Ascending aorta (tissue), 2 donors: ENCODE data around the gene METTL2A. TPM values are rescaled to one million over a fixed set of nuclear protein-coding genes. Genes with fewer than 3 reads are reported as not detected.
A peak's percentile ranks its signal among the peaks of the same experiment; 100 is the strongest.
"Not testable (repeated sequence)": the region's sequence is repeated elsewhere in the genome, so short reads cannot be mapped to it uniquely, and the experiment has no call there.

ENCODE experiments used
- DNase-seq, 2 donors: peaks; one replicate each; pipeline ENCODE4 v3.0.0-alpha.2; 2019; ENCODE audit warnings: low spot score in 2 of 2
- H3K27ac ChIP-seq, 2 donors: fragments of 200-600 bp; sonication (generic); one replicate each; pipeline ENCODE4 v1.5.1; 2016 to 2017; ENCODE audit warnings: mild to moderate bottlenecking in 1 of 2
- H3K27me3 ChIP-seq: fragments of 200-600 bp; sonication (generic); one replicate; pipeline ENCODE4 v1.5.1; 2017
- H3K36me3 ChIP-seq, 2 donors: fragments of 200-600 bp; sonication (generic); one replicate each; pipeline ENCODE4 v1.5.1; 2016
- H3K4me1 ChIP-seq, 2 donors: fragments of 200-600 bp; sonication (generic); one replicate each; pipeline ENCODE4 v1.5.1; 2016 to 2017; ENCODE audit warnings: mild to moderate bottlenecking in 1 of 2
- H3K4me3 ChIP-seq, 2 donors: fragments of 200-600 bp; sonication (generic); one replicate each; pipeline ENCODE4 v1.5.1; 2016 to 2017; ENCODE audit warnings: mild to moderate bottlenecking in 1 of 2
- H3K9me3 ChIP-seq, 2 donors: fragments of 200-600 bp; sonication (generic); one replicate each; pipeline ENCODE4 v1.5.1; 2016
- intact Hi-C: fragments of 100-400 bp; cut with DNase I; formaldehyde crosslinking; loops from one replicate; pipeline ENCODE4 v1.15.1; 2023
- total RNA-seq: library from RNA; depleted of rRNA; stranded (reverse); fragments of >200 nt; gene quantifications from one replicate; pipeline ENCODE4 v1.1.0, GENCODE V29; 2016
- TF ChIP-seq, protein P1 (sequence below), 3 experiments: fragments of 200-600 bp in 2 of 3; fragments of 450-650 bp in 1 of 3; sonication (generic) in 2 of 3; IDR thresholded peaks; one replicate each; pipeline ENCODE4 v1.5.1; 2016 to 2019; ENCODE audit warnings: antibody characterized with exemption in 3 of 3, mild to moderate bottlenecking in 1 of 3, moderate library complexity in 1 of 3

The METTL2A gene
- total RNA-seq, 1 donor from 2014 or later: 3.3 TPM

DNA sequence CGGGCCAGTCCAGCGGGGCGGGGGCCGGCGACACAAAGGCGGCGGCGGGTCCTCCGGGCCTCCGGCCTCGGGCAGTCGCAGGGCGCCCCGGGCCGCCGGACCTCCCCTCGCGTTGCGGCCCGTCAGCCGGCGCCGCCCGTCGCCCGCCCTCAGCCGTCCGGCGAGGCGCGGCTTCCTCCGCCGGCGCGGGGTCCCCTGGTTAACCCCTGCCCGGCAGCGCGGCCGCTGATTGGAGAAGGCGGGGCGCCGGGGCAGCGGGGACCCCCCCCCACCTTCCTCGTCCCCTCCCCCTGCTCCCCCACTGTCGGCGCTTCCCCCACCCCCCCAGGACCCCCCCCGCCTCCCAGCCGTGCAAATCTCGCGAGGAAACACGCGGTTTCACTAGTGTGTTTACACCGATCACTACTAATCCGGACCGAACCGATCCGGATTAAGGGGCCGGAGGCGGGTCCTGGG lies 54.8 kb downstream of the METTL2A start, which contains the start of gene TLK2:
TLK2 (plus strand) TSS at position 402 of the 456 bp plus-strand sequence. CDS start 2,301 bp downstream, outside the sequence.
- DNase-seq: peak in 1 of 2 donors; percentile 85
- H3K9me3 ChIP-seq: no peaks in the 10 kb centered on the region
- peaks cover 5 to 19% of the 10 kb centered on the region in 2 donors for H3K4me1 ChIP-seq
- H3K4me3 ChIP-seq: peak within 1 kb of the TSS; percentile 84 to 88
- peak within 1 kb of the TSS; percentile 92 to 94 for H3K27ac ChIP-seq
- TF ChIP-seq, protein P1, sequence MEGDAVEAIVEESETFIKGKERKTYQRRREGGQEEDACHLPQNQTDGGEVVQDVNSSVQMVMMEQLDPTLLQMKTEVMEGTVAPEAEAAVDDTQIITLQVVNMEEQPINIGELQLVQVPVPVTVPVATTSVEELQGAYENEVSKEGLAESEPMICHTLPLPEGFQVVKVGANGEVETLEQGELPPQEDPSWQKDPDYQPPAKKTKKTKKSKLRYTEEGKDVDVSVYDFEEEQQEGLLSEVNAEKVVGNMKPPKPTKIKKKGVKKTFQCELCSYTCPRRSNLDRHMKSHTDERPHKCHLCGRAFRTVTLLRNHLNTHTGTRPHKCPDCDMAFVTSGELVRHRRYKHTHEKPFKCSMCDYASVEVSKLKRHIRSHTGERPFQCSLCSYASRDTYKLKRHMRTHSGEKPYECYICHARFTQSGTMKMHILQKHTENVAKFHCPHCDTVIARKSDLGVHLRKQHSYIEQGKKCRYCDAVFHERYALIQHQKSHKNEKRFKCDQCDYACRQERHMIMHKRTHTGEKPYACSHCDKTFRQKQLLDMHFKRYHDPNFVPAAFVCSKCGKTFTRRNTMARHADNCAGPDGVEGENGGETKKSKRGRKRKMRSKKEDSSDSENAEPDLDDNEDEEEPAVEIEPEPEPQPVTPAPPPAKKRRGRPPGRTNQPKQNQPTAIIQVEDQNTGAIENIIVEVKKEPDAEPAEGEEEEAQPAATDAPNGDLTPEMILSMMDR (IDR thresholded peaks at IDR 0.05): no peak
- intact Hi-C loops: loop anchor here (5.0 to 10.0 kb wide), 2 partner anchors 54 to 1144 kb away; partner anchors contain the start of genes MAP3K3 and METTL2A
- no peaks in the 10 kb centered on the region for H3K27me3 ChIP-seq
- H3K36me3 ChIP-seq: peaks cover 3 to 14% of the 10 kb centered on the region in 2 donors

DNA sequence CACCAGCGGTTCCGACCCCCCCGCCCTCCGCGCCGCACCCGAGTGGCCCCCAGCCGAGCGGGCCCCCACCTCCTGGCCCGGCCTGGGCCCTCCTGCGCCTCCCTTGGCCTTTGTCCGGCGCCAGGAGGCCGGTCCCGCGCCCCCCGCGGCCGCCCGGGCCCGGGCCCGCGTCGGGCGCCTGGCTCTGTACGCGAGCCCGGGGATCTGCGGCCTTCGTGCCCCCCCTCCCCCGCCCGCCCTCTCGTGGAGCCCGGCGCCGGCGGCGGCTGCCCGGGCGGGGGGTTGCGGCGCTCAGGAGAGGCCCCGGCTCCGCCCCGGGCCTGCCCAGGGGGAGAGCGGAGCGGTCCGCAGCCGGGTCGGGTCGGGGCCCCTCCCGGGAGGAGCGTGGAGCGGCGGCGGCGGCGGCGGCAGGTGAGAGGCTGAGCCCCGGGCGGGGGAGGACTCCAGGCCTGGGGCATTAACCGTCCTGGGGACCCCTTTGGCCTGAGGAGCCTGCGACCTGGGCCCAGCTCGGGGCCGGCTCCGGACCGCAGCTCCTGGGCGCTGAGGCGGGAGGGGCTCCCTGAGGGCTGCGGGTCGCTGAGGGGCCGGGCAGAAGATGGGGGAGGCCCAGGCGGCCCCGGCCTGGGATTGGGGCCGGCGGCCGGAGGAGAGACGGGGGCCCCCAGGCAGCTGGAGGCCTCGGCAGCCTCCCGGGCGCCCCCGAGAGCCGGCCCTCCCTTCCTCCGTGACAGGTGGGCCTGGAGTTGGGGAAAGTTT lies 55.4 kb downstream of the METTL2A start:
- DNase-seq: peak in 1 of 2 donors; percentile 63
- H3K4me1 ChIP-seq: peaks cover 5 to 19% of the 10 kb centered on the region in 2 donors
- intact Hi-C loops: loop anchor here (5.0 to 10.0 kb wide), 2 partner anchors 54 to 1143 kb away; partner anchors contain the start of genes MAP3K3 and METTL2A

DNA sequence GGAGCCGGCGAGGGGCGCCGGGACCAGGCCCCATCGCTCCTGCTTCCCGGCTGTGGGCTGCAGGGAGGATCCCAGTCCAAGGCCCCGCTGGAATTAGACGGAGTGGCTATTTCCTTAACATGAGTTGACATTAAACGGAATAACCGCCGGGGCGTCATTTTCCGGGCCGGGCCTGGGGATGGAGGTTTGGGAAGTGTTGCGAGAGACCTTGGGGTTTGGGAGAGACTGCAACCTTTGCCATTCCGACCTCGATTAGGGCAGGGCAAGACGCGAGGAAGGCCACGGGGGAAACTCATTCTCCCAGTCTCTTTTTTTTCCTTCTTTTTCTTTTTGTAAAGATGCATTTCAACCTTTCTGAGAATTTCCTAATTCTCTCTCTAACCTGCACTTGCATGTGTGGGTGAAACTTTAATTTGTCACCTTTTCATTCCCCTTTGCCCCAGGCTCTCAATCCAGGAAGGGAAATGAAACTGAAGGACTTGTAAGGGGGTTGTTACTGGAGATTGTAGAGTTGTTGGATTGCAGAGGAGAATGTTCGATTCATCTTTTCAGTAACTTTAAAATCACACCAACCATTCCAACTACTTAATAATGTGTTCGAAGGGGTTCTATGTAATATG lies 56.1 kb downstream of the METTL2A start:
- peaks cover 5 to 19% of the 10 kb centered on the region in 2 donors for H3K4me1 ChIP-seq
- peak in 1 of 2 donors; percentile 66 for DNase-seq

More for the DNA sequence above, 55.4 kb downstream of the METTL2A start:
- Histone ChIP-seq H3K27ac (peak overlapping the region; percentile 92 to 94), H3K36me3 (peaks cover 3 to 14% of the 10 kb centered on the region in 2 donors), H3K4me3 (peak overlapping the region; percentile 84 to 88)
- H3K9me3 ChIP-seq, H3K27me3 ChIP-seq: not testable (repeated sequence)

DNA sequence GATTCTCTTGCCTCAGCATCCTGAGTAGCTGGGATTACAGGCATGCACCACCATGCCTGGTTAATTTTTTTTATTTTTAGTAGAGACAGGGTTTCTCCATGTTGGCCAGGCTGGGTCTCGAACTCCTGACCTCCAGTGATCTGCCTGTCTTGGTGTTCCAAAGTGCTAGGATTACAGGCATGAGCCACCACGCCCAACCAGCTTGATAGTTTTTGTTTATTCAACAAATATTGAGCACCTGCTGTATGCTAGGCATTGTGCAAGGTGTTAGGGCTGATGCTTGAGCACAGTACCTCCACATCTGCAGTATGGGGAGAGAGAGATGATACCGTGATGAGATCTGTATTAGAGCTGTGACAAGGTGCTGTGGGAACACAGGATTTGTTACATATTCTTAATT lies 58.9 kb downstream of the METTL2A start:
- H3K27ac ChIP-seq, H3K4me3 ChIP-seq, H3K27me3 ChIP-seq, H3K9me3 ChIP-seq, intact Hi-C loops: not testable (repeated sequence)
- DNase-seq: peak in 1 of 2 donors; percentile 22
- Histone ChIP-seq H3K36me3 (peaks cover 3 to 14% of the 10 kb centered on the region in 2 donors), H3K4me1 (peaks cover 5 to 16% of the 10 kb centered on the region in 2 donors)

More for the DNA sequence above, 56.1 kb downstream of the METTL2A start:
- peak overlapping the region; percentile 92 to 94 for H3K27ac ChIP-seq
- not testable (repeated sequence) for H3K9me3 ChIP-seq, H3K27me3 ChIP-seq
- intact Hi-C loops: loop anchor here (5.0 to 10.0 kb wide), 2 partner anchors 55 to 1143 kb away; partner anchors contain the start of genes MAP3K3 and METTL2A
- H3K36me3 ChIP-seq: peaks cover 3 to 14% of the 10 kb centered on the region in 2 donors
- peak overlapping the region; percentile 84 to 88 for H3K4me3 ChIP-seq

DNA sequence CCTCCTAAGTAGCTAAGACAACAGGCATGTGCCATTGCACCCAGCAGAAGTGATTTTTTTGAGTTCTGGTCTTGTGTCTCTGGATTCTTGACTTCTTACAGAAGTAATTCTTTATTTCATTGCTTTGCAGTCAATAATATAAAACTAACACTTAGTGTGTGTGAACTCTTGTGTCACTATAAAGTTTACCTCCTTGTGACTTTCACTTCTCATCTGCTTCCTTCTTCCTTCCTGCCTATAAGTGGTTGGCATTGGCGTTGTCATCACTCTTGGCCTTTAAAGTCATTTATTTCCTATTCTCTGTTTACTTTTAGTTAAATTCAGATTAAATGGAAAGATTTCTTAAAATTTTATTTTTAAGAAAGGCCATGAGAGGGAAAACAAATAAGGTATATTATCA lies 67.3 kb downstream of the METTL2A start:
- H3K27me3 ChIP-seq, H3K4me1 ChIP-seq, H3K27ac ChIP-seq, H3K9me3 ChIP-seq, H3K4me3 ChIP-seq, H3K36me3 ChIP-seq, intact Hi-C loops, DNase-seq: not testable (repeated sequence)

DNA sequence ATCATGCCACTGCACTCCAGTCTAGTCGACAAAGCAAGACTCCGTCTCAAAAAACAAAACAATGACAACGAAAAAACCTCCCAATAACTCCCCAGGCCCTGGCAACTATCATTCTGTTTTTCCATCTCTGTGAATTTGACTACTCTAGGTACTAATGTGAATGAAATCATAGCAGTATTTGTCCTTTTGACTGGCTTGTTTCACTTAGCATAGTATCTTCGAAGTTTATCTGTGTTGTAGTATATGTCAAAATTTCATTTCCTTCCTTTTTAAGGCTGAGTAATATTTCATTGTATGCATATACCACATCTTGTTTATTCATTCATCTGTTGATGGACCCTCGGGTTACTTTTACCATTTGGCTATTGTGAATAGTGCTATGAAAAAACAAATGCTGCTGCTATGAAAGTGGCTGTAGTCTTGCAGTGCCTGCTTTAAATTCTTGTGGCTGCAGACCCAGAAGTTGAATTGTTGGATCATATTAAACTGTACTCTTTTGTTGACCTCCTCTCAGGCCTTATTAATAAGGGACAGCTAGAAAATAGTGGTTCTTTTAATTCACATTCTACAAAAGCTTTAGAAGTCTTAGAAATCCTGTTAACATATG lies 69.5 kb downstream of the METTL2A start:
- H3K27me3 ChIP-seq, H3K36me3 ChIP-seq, H3K4me1 ChIP-seq, intact Hi-C loops, H3K4me3 ChIP-seq, H3K27ac ChIP-seq, H3K9me3 ChIP-seq, DNase-seq: not testable (repeated sequence)

DNA sequence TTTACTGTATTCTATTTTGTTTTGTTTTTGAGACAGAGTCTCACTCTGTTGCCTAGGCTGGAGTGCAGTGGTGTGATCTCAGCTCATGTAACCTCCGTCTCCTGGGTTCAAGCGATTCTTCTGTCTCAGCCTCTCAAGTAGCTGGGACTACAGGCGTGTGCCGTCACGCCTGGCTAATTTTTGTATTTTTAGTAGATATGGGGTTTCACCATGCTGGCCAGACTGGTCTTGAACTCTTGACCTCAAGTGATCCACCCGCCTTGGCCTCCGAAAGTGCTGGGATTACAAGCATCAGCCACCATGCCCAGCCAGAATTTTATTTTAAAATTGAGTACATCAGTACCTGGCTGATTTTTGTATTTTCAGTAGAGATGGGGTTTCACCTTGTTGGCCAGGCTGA lies 70.4 kb downstream of the METTL2A start:
- H3K27me3 ChIP-seq, H3K4me3 ChIP-seq, DNase-seq, H3K9me3 ChIP-seq, H3K36me3 ChIP-seq, intact Hi-C loops, H3K27ac ChIP-seq, H3K4me1 ChIP-seq: not testable (repeated sequence)

DNA sequence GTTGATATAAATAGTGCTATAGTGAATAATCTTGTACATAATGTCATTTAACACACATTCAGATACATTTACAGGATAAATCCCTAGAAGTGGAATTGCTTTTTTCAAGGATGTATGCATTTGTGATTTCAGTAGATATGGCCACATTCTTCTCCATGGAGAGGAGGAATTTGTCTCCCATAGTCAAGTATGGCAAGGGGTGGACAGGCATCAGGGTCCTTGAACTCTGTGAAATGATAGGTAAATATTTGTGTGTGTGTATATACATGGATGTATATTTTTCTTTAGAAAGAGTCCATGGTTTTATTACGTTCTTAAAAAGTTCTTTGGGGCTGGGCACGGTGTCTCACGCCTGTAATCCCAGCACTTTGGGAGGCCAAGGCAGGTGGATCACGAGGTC lies 72.6 kb downstream of the METTL2A start:
- H3K4me1 ChIP-seq, intact Hi-C loops, H3K9me3 ChIP-seq, H3K4me3 ChIP-seq, H3K36me3 ChIP-seq, H3K27ac ChIP-seq, H3K27me3 ChIP-seq, DNase-seq: not testable (repeated sequence)

DNA sequence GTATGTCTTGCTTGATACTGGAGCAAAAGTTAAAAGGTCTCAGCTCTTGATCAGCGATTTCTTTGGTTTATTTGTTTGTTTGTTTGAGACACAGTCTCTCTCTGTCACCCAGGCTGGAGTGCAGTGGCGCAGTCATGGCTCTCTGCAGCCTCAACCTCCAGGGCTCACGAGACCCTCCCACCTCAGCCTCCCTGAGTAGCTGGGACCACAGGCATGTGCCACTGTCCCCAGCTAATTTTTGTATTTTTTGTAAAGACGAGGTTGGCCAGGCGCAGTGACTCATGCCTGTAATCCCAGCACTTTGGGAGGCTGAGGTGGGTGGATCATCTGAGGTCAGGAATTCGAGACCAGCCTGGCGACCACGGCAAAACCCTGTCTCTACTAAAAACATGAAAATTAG lies 75.1 kb downstream of the METTL2A start:
- H3K27ac ChIP-seq, intact Hi-C loops, H3K36me3 ChIP-seq, DNase-seq, H3K4me1 ChIP-seq, H3K4me3 ChIP-seq, H3K9me3 ChIP-seq, H3K27me3 ChIP-seq: not testable (repeated sequence)

Other genes starting within 250 kb of the METTL2A start
- gene EFCAB3, start 43.3 kb upstream of the METTL2A start, total RNA-seq: not detected
- gene TLK2, start 54.9 kb downstream of the METTL2A start, total RNA-seq: 11.3 TPM
- 147 TPM for gene MRC2, start 203.8 kb downstream of the METTL2A start, total RNA-seq